GM12878 (cell line): Measurements from ENCODE around the gene DNMT1. TPM values are rescaled to one million over a fixed set of nuclear protein-coding genes. Genes with fewer than 3 reads are reported as not detected.
A peak's percentile ranks its signal among the peaks of the same experiment; 100 is the strongest.

Experiments
- CHD4 ChIP-seq: fragments of 200-600 bp; sonication (generic); IDR thresholded peaks from 2 replicates; pipeline ENCODE4 v1.6.1; 2016; ENCODE audit warnings: mild to moderate bottlenecking
- CREM ChIP-seq: IDR thresholded peaks from 2 replicates; pipeline ENCODE4 v1.6.1; 2014; ENCODE audit warnings: antibody characterized with exemption, low read depth
- ESRRA ChIP-seq: IDR thresholded peaks from 2 replicates; pipeline ENCODE4 v1.6.1; 2012; ENCODE audit warnings: mild to moderate bottlenecking, low read length, improper control_type of control experiment
- GABPA ChIP-seq: IDR thresholded peaks from 2 replicates; pipeline ENCODE4 v1.6.1; 2014; ENCODE audit warnings: antibody characterized with exemption, low read depth, mild to moderate bottlenecking, inconsistent platforms
- JUND ChIP-seq: IDR thresholded peaks from 2 replicates; pipeline ENCODE4 v1.6.1; 2012; ENCODE audit warnings: low read depth, mild to moderate bottlenecking, low read length, improper control_type of control experiment, moderate library complexity
- KAT2A ChIP-seq: conservative IDR thresholded peaks from 2 replicates; pipeline ENCODE4 v1.6.1; 2011; ENCODE audit warnings: low read depth, low read length; ENCODE audit not compliant: control insufficient read depth
- MEF2A ChIP-seq: IDR thresholded peaks from 2 replicates; pipeline ENCODE4 v1.6.1; 2011; ENCODE audit warnings: low read depth, mild to moderate bottlenecking, low read length, moderate library complexity; ENCODE audit not compliant: insufficient read depth
- MEF2B ChIP-seq: fragments of 450-650 bp; IDR thresholded peaks from 2 replicates; pipeline ENCODE4 v1.6.1; 2018; ENCODE audit warnings: mild to moderate bottlenecking, moderate library complexity; ENCODE audit not compliant: partially characterized antibody, poor library complexity, severe bottlenecking
- MTA2 ChIP-seq: fragments of 450-650 bp; IDR thresholded peaks from 2 replicates; pipeline ENCODE4 v1.6.1; 2016; ENCODE audit warnings: low read depth, mild to moderate bottlenecking, moderate library complexity
- MTA3 ChIP-seq: IDR thresholded peaks from 2 replicates; pipeline ENCODE4 v1.6.1; 2012; ENCODE audit warnings: low read length, inconsistent platforms, borderline replicate concordance
- MYB ChIP-seq: fragments of 150-350 bp; IDR thresholded peaks from 2 replicates; pipeline ENCODE4 v1.6.1; 2014; ENCODE audit warnings: mild to moderate bottlenecking, low read depth, low read length, borderline replicate concordance
- NFYB ChIP-seq: IDR thresholded peaks from 2 replicates; pipeline ENCODE4 v1.6.1; 2011; ENCODE audit warnings: low read depth, mild to moderate bottlenecking, low read length, improper control_type of control experiment, moderate library complexity; ENCODE audit not compliant: insufficient read depth
- POLR2A ChIP-seq: IDR thresholded peaks from 2 replicates; pipeline ENCODE4 v1.6.1; 2011; ENCODE audit warnings: low read depth, mild to moderate bottlenecking, low read length
- POU2F2 ChIP-seq: IDR thresholded peaks from 3 replicates; pipeline ENCODE4 v1.6.1; 2011; ENCODE audit warnings: low read depth, mild to moderate bottlenecking, low read length, borderline replicate concordance
- RB1 ChIP-seq: fragments of 450-650 bp; formaldehyde crosslinking; IDR thresholded peaks from 2 replicates; pipeline ENCODE4 v1.6.1; 2017; ENCODE audit warnings: mild to moderate bottlenecking, borderline replicate concordance
- RELA ChIP-seq: fragments of 450-650 bp; IDR thresholded peaks from 2 replicates; pipeline ENCODE4 v1.8.0; 2014; ENCODE audit warnings: borderline replicate concordance; ENCODE audit not compliant: partially characterized antibody
- SP1 ChIP-seq: IDR thresholded peaks from one replicate; pipeline ENCODE4 v1.6.1; 2011; ENCODE audit warnings: low read depth, low read length
- TBL1XR1 ChIP-seq: IDR thresholded peaks from 2 replicates; pipeline ENCODE4 v1.6.1; 2012; ENCODE audit warnings: low read depth, low read length, improper control_type of control experiment
- YY1 ChIP-seq: IDR thresholded peaks from 2 replicates; pipeline ENCODE4 v1.6.1; 2011; ENCODE audit warnings: low read depth, mild to moderate bottlenecking, low read length
- ZSCAN29 ChIP-seq: fragments of 450-650 bp; IDR thresholded peaks from 2 replicates; pipeline ENCODE4 v1.6.1; 2017; ENCODE audit warnings: mild to moderate bottlenecking, moderate library complexity
- polyA plus RNA-seq, 11 experiments: library from polyadenylated mRNA; depleted of rRNA in 4 of 11; unstranded in 6 of 11; stranded (reverse) in 5 of 11; fragments of >200 nt; fragmentation: Nextera tagmentation in 4 of 11; fragmentation: Illumina TruSeq in 1 of 11; extraction: Ambion mirVana in 4 of 11; extraction: Trizol in 1 of 11; gene quantifications; 1 replicate in 1 of 11; 2 replicates in 10 of 11; pipeline versions ENCODE4 v1.2.1 to v1.2.3, GENCODE V29; 2011 to 2016; ENCODE audit warnings: inconsistent platforms in 2 of 11, missing spikeins in 2 of 11, low read depth in 1 of 11
- total RNA-seq, 4 experiments: library from RNA; depleted of rRNA in 3 of 4; stranded (reverse); fragments of >200 nt in 3 of 4; fragmentation: Illumina TruSeq in 1 of 4; extraction: Trizol in 1 of 4; gene quantifications; 2 replicates each; pipeline versions ENCODE4 v1.2.1 to v1.2.3, GENCODE V29; 2013 to 2021
- TF ChIP-seq, protein P1 (sequence below): fragments of 450-650 bp; formaldehyde crosslinking; IDR thresholded peaks from 2 replicates; pipeline ENCODE4 v1.5.0; 2022; ENCODE audit warnings: mild to moderate bottlenecking, missing genetic modification characterization
- TF ChIP-seq, protein P2 (sequence below): fragments of 450-650 bp; IDR thresholded peaks from 2 replicates; pipeline ENCODE4 v1.6.1; 2017; ENCODE audit warnings: low read depth, mild to moderate bottlenecking, moderate library complexity
- TF ChIP-seq, protein P3 (sequence below): IDR thresholded peaks from 2 replicates; pipeline ENCODE4 v1.6.1; 2011; ENCODE audit warnings: low read depth, mild to moderate bottlenecking, low read length, moderate library complexity, borderline replicate concordance; ENCODE audit errors: extremely low read depth
- TF ChIP-seq, protein P4 (sequence below): fragments of 150-350 bp; IDR thresholded peaks from 2 replicates; pipeline ENCODE4 v1.6.1; 2014; ENCODE audit warnings: mild to moderate bottlenecking, low read depth, low read length

DNMT1 gene
- total and polyA plus RNA-seq, 10 of the 15 experiments (the other 5 are each of a cell fraction or from before 2014, with no cell fraction given) = 70.0 to 290 (median 133) TPM

DNA sequence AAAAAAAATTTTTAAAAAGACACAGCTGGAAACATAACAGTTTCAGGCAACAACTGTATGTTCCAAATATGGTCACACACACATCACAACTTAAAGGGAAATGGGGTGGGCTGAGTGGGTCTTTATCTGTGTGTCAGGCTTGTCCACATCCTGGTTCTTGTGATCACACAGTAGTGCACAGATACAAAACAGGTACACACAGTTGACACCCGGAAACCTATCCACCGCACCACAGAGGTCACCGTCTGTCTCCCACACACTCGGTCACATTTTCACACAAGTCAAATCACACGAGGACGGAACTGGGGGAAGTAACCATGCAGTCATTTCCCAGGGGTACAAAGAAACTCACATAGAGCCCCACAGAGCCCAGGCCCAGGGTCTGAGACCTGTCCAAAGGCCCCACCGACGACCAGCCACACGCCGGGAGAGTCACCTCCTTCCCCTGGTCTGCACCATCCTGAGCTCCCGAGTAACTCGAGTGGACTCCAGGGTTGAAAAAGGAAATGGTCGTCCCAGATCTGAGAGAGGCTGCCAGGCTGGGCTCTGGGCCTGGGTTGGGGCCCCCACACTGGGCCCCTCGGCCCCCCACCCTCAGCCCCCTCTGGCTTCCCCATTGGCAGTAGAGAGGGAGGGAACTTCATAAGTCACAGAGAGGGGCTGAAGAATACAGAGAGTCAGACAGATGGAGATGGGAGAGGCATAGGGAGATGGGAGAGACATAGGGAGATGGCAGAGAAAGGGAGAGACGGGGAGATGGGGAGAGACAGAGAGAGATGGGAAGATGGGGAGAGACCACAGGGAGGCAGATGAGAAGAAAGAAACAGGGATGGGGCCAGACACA is 89.9 kb downstream of the DNMT1 start (continued):
- TF ChIP-seq, protein P1, sequence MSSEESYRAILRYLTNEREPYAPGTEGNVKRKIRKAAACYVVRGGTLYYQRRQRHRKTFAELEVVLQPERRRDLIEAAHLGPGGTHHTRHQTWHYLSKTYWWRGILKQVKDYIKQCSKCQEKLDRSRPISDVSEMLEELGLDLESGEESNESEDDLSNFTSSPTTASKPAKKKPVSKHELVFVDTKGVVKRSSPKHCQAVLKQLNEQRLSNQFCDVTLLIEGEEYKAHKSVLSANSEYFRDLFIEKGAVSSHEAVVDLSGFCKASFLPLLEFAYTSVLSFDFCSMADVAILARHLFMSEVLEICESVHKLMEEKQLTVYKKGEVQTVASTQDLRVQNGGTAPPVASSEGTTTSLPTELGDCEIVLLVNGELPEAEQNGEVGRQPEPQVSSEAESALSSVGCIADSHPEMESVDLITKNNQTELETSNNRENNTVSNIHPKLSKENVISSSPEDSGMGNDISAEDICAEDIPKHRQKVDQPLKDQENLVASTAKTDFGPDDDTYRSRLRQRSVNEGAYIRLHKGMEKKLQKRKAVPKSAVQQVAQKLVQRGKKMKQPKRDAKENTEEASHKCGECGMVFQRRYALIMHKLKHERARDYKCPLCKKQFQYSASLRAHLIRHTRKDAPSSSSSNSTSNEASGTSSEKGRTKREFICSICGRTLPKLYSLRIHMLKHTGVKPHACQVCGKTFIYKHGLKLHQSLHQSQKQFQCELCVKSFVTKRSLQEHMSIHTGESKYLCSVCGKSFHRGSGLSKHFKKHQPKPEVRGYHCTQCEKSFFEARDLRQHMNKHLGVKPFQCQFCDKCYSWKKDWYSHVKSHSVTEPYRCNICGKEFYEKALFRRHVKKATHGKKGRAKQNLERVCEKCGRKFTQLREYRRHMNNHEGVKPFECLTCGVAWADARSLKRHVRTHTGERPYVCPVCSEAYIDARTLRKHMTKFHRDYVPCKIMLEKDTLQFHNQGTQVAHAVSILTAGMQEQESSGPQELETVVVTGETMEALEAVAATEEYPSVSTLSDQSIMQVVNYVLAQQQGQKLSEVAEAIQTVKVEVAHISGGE (CRISPR knock-in tag) = no peak
- TF ChIP-seq KAT2A (no peak), SP1 (peak; percentile 84), MTA3 (no peak), MEF2B (peak; percentile 99), TBL1XR1 (peak; percentile 91), CREM (peak; percentile 73), POLR2A (peak; percentile 81), GABPA (no peak), ESRRA (no peak), CHD4 (no peak), ZSCAN29 (no peak), YY1 (0 out of 2 replicates have a peak, but pooled peaks have one; percentile 30), RELA (no peak), MTA2 (peak; percentile 80), JUND (no peak; the same call in 1 of the 2 replicates), MYB (peak; percentile 64; the same call in 1 of the 2 replicates), POU2F2 (peak; percentile 88), MEF2A (0 out of 2 replicates have a peak, but pooled peaks have one; percentile 42), NFYB (no peak), RB1 (peak; percentile 16; the same call in 1 of the 2 replicates)
- TF ChIP-seq, protein P2, sequence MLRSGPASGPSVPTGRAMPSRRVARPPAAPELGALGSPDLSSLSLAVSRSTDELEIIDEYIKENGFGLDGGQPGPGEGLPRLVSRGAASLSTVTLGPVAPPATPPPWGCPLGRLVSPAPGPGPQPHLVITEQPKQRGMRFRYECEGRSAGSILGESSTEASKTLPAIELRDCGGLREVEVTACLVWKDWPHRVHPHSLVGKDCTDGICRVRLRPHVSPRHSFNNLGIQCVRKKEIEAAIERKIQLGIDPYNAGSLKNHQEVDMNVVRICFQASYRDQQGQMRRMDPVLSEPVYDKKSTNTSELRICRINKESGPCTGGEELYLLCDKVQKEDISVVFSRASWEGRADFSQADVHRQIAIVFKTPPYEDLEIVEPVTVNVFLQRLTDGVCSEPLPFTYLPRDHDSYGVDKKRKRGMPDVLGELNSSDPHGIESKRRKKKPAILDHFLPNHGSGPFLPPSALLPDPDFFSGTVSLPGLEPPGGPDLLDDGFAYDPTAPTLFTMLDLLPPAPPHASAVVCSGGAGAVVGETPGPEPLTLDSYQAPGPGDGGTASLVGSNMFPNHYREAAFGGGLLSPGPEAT = no peak
- TF ChIP-seq, protein P3, sequence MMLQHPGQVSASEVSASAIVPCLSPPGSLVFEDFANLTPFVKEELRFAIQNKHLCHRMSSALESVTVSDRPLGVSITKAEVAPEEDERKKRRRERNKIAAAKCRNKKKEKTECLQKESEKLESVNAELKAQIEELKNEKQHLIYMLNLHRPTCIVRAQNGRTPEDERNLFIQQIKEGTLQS = no peak
- TF ChIP-seq, protein P4, sequence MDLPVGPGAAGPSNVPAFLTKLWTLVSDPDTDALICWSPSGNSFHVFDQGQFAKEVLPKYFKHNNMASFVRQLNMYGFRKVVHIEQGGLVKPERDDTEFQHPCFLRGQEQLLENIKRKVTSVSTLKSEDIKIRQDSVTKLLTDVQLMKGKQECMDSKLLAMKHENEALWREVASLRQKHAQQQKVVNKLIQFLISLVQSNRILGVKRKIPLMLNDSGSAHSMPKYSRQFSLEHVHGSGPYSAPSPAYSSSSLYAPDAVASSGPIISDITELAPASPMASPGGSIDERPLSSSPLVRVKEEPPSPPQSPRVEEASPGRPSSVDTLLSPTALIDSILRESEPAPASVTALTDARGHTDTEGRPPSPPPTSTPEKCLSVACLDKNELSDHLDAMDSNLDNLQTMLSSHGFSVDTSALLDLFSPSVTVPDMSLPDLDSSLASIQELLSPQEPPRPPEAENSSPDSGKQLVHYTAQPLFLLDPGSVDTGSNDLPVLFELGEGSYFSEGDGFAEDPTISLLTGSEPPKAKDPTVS = no peak
